GM10847 (cell line): ENCODE results near the gene DIAPH2.

Experiments
- POLR2A ChIP-seq: IDR thresholded peaks from 2 replicates; pipeline ENCODE4 v1.6.1; 2011; ENCODE audit not compliant: insufficient read length; ENCODE audit errors: extremely low read depth

The DIAPH2 gene

DNA sequence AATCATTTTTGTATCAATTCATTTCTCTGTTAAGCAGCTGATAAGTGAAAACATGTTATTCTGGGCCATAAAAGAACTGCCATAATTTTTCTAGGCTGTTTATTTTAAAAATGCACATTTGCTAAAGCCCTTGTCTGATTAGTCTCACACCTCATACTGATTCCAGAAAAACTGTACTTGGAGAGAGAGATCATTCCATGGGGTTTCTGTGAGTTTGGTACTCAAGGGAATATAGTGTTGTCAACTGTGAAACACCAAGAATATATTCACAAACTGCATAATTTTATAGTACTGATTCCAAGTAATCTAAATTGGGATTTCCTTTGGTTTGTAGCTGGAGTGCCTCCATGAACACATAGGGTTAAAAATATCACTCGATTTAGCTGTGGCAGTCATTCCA is 746.6 kb downstream of the DIAPH2 start:
- no peak for TF ChIP-seq POLR2A

DNA sequence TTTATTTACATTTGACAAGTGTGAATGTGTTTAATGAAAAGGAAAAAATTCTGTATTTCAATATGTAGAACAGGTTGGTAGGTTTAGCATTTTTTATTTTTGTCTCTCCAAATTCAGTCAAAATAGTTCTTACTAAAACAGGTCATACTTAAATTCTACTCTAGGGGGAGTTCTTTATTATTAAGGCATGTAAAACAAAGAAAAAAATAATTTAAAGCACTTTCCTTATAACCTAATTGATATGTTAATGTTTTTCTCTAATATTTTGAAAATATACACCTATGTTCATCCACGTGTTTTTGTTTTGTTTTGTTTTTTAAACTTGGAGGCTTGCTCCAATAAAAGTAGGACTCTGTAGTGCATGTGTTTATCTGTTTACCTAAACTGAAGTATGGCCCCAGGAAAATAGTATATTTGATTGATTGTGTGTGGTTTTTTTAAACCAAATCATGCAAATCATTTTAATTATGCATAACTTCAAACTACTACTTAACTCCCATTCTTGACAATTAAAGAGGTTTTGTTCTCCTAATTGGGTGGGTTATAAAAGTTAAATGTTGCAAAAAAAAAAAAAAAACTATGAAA is 761.7 kb downstream of the DIAPH2 start:
- TF ChIP-seq POLR2A, result no peak

DNA sequence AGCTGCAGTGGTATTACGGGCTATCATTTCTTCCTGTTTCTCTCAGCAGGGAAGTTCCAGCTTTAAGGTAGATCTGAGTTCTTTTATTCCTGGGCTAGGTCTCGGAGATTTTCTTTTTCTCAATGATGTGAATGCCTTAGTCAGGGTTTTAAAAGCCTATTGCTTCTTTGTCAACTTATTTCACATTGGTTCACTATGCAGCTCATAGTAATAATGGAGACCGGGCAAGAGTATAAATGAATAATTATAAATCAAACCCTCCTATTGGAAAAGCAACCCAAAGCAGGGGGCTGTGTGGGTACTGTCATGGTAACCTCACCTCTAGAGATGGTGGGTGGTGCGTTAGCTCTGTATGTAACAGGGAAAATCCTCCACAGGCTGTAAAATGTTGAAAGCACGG is 762.7 kb downstream of the DIAPH2 start:
- no peak for TF ChIP-seq POLR2A

DNA sequence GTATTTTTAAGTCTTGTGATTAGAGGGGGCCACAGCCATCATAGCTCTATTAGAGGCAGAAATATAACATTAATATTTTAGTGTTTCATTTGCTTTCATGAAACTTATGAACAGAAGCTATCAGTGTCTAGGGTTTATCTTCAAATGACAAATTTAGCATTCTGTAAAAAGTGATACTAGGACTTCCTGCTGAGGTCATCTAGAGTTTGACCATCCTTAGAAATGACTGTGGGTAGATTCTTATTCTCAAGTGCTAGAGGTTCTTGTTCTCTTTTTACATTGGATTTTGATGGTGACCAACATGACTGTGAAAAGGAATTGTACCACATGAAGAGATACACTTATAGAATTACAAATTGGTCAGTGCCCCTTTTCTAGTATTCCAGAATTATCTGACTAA is 767.6 kb downstream of the DIAPH2 start:
- TF ChIP-seq POLR2A, result no peak

DNA sequence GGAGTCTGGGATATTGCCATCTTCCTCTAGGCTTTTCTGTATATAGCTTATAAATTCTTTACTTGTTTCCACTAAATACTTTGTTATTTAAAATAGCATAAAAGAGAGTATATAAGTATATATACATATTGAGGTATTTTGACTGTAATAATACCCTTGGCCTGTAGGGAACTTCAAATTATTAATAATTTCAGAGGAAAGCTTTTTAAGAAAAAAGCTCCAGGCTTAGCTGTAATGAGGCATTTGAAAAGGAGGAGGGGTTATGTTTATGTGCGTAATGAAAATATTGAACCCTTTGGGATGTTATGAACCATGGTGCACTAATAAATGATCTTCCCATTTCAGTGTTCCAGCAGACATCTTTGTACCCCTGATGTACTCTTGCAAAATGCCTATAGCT is 777.1 kb downstream of the DIAPH2 start:
- no peak for TF ChIP-seq POLR2A

DNA sequence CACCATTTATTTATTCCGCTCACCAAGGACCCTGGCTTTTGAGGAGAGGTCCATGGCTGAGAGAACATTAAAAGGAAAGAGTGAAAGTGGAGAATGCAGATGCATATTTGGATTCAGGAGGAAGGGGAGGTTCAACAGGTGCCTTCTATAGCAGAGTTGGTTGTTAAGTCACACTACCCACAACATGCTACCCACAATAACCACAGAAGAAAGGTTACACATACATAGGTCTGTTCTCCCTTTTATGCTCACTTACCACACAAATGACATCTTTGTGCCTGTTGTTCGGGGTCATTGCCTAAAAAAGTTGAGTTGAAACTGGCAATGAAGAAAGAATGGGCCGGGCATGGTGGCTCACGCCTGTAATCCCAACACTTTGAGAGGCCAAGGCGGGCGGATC is 786.4 kb downstream of the DIAPH2 start:
- no peak for TF ChIP-seq POLR2A

DNA sequence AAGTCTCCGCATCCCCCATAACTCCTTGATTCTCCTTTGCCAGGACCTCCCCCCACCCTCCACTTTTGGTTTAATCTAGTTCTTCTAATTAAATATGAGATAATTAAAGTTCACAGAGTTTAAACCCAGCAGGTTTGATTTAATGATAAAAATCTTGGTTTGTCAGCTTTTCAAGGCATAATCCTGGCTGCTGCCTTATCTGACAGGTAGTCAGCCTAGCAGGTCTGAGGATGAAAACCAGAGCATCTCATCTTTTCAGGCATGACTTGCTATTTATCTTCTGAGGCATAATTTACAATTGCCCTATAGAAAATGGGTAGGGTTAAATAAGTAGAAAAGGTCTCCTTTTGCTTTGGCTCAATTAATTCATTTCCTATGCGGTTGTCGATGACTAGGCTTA is 790.3 kb downstream of the DIAPH2 start:
- TF ChIP-seq POLR2A, result no peak

DNA sequence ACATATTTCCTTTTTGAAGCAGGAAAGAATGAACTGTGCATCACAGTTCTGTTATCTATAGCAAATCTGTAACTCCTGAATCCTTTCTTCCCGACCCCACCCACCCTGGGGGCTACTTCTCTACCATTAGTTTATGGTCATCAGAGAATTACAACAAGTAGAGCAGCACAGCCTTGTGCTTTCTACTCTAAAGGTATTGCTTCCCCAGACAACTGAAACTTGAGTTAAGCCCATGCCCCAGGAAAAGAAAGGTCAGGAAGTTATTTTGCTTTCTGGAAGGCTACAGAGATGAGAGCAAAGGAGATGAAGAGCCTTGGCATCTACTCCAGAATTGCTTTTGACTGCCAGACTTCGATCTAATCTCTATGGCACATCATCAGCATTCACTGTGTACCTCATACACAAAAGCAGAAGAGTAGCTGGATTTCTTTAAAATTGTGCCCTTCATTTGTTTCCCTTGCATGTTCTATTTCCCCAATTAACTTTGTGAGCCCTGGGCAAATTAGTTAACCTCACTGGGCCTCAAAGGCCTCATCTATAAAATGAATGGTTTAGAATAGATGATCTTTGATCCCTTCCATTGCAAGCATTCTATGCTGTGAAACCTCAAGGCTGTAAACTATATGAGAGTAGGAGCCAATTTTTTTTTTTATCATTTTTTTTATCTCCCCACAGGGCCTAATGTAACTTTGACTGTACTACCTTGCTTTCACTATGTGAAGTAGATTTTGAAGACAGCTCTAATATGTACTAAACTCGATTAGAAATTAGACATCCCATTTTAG is 794.7 kb downstream of the DIAPH2 start:
- no peak for TF ChIP-seq POLR2A

DNA sequence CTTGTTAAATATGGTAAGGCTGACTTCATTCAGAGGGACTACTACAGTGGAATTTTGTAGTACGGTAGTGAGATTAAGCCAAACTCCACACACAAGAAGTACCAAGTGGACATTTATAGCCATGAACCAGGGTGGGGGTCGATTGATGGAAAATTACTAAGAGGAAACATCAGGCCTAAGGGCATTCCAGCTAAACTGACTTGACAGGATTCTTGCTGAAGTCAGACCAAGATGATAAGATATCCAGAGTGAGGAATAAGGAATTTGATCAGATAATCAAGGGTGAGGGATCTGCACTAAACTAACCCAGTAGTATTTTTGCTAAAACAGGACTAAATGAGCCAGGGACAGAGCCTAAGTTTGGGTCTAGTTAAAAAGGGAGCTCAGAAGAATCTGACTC is 796.6 kb downstream of the DIAPH2 start:
- TF ChIP-seq POLR2A, result no peak

DNA sequence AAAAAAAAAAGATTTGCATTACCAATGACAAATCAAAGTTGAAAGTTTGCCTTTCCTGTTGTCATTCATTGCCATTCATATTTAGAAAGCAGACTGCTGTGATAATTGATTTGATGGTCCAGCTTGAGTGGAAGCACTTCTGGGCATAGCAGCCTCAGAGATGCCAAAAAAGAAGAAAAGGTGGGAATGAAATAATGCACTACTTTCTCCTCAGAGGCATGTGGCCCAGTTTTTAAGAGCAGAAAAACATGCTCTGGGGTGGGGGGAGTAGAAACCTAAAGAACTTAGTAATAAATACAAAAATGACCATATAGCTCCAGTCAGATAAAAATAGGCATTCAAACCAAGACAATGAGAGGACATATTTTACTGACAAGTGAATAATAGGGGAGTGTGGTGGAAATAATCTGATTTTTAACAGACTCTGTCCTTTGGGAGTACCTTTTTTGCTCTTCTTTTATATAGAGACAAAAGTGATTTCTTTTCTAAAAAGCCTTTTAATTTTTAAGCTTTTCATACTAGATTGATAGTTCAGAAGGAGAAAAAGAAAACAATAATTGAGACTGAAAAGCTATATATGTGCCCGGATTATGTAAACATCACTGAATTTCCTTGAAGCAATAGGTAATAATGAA is 798.1 kb downstream of the DIAPH2 start:
- no peak for TF ChIP-seq POLR2A

DNA sequence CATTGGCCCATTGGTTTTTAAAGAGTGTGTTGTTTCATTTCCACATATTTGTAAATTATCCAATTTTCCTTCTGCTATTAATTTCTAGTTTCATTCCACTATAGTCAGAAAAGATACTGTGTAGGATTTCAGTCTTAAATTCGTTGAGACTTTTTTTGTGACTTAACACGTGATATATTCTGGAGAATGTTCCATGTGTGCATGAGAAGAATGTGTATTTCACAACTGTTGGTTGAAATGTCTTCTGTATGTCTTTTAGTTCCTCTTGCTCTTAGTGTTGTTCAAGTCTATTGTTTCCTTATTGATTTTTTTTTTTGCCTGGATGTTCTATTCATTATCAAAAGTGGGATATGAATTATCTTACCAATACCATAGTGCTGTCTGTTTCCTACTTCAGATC is 806.0 kb downstream of the DIAPH2 start:
- TF ChIP-seq POLR2A, result no peak

DNA sequence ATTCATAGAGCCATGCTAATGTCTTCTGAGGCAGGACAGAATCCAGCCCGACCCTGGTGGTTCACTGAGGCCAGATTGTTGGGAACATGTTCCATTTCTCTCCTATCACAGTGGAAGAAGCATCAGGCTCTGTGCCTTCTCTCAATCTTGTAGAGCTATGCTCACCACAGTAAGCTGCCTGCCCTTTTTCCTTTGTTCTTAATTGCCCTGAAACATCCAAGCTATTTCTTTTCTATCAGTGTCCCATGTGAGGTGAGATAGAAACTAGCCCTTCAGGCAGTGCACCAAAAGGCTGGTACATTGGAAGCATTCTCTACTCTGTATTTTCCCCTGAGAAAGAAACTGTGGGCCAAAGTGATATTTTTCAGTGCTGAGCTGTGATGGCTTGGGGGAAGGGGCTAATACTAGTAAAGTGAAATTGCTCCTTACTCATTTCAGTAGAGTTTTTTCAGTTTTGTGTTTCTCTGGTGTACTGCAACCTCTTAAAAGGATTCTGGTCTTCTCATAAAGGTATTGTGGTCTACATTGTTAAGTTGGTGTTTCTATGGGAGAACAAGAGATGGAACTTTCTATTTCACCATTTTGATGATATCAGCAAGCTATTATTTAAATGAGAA is 810.2 kb downstream of the DIAPH2 start:
- no peak for TF ChIP-seq POLR2A

DNA sequence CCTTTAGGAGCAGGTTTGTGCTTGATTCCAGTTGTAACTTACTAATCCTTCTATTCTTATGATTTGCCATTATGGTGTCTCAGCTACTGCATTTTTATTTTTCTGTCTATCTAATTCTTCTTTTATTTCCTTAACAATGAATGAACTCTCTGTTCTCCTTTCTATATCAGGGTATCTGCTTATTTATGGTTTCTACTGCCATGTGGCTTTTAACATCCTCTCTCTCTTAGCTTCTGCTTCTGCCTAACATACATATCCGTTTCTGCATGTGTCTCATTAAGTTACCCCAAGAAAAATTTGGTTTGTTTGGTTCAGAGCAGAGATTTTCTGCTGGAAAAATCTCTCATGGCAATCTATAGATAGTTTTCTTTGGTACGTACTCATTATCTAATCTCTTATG is 813.5 kb downstream of the DIAPH2 start:
- no peak for TF ChIP-seq POLR2A

DNA sequence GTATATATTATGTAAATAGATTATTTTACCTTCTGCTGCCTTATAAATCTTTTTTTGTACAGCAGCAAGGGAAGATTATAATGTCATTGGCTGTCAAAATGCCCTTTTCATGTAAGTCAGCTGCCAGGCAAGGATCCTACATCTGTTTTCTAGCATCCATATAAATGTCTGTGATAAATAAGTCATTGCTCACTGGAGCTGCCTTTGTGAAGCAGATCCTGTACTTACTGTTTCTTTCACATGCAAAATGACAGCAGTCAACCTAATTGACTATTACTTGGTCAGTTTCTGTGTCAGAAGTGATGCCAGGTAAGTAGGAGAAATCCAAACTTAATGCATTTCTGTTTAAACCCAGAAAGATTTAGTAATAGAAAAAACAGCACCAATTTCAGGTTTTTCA is 819.8 kb downstream of the DIAPH2 start:
- TF ChIP-seq POLR2A, result no peak

DNA sequence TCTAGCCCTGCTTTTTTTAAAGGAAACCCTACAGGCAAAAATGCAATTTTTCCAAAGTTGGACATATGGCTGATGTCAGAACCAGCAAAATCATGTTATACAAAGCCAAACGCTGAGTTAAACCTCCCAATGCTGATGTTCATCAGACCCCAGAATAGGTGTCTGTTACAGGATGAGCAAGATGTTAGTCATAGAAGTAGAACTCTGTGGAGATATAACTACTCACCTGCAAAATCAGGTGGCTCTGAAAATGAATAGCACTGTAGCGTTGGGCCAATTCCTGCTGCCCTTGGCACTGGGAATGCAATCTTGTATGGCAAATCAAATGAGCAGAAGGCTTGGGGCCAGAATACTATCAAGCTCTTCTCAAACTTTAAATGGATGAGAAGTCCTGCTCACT is 833.1 kb downstream of the DIAPH2 start:
- no peak for TF ChIP-seq POLR2A

DNA sequence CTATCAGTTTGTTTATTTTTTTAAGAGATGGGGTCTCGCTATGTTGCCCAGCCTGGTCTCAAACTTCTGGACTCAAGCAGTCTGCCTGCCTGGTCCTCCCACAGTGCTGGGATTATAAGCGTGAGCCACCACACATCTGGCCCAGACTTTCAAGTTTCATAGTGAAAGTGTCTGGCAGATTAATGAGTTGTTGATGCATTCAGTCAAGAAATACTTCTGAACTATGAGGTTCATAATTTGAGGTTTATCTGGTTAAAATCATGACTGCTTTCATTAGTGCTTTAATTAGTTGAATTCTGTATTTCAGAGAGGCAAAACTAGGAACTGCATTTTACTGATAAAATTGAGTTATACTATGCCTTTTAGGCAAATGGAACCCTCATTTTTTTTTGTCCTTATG is 837.7 kb downstream of the DIAPH2 start:
- no peak for TF ChIP-seq POLR2A

DNA sequence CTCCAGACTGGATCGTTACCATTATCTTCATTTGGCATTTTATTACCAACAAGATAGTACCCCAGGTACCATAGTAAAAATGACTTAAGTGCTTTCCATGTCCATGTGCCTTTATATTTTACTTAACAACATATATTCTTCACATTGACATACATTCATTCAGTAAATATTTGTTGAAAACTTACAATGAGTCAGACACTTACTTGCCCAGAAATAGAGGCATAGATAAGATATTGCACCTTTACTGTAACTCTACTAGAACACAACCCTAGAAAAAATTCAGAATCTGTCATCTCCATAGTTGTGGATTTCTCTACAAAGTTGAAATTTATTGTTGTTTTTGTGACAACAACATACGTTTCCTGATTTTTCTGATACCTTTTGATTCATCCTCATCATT is 839.7 kb downstream of the DIAPH2 start:
- TF ChIP-seq POLR2A, result no peak

DNA sequence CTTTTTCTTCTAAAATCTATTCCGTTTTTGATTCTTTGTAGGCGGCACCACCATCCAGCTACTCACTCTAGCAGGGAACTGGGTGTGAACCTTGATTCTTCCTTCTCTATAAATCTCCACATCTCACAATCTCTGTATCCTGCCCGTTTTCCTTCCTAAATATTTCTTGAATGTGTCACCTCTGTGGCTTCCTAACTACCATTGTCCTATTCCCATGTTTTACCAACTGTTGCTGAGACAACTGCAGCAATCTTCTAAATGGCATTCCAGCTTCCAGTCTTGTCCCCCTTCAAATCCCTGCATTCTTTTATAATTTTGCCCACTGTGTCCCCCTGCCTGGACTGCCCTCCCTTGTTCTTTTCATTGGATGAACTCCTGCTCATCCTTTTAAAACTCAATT is 840.4 kb downstream of the DIAPH2 start:
- TF ChIP-seq POLR2A, result no peak
